NCI-H524 (cell line): ENCODE data around the gene INSYN1.
"Not testable (repeated sequence)": the region's sequence is repeated elsewhere in the genome, so short reads cannot be mapped to it uniquely, and the experiment has no call there.

Source experiments
- DNase-seq, 2 experiments: peaks; one replicate each; lab custom pipeline; 2025; lab: John Stamatoyannopoulos, UW

Gene INSYN1

GRCh38 chr15:73753250-73754130 lies at the start of gene INSYN1:
Gene INSYN1, minus strand, starts transcription at chr15:73753351. Its CDS starts 2,221 bp downstream, at chr15:73751130.
- peak in 1 of 2 experiments; percentile 35 for DNase-seq

DNA sequence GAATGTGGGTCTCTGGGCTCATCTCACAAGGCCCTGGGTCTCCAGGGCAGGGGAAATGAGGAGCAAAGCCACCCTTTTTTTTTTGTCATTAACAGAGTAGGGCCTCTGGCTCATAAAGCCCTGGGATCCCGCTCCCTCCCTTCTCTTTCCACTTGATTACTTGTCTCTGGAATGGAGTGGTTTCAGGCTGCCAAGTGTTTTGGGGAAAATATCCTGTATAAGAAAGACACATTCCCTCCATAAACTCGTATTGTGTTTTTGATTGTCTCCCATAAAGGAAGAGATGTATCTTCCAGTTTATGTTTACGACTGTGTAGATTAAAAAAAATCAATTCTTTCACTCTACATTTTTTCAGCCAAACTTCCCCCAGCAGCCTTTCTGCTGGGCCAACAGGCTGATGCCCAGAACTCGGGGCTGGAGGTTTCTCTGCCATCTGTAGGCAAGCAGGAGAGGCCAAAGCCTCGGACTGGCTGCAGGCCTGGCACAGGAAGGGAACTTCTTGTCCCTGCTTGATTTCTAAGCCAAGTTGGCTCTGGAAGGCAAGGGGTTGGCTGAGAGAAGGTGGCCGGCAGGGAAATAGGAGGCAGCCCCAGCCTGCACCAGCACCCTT lies 49.4 kb upstream of the INSYN1 start:
- DNase-seq, result no peak

GRCh38 chr15:73800662-73801345 lies 47.7 kb upstream of the INSYN1 start:
- DNase-seq, result peak; percentile 30 to 76

GRCh38 chr15:73799466-73799865 lies 46.3 kb upstream of the INSYN1 start:
- DNase-seq, result no peak

DNA sequence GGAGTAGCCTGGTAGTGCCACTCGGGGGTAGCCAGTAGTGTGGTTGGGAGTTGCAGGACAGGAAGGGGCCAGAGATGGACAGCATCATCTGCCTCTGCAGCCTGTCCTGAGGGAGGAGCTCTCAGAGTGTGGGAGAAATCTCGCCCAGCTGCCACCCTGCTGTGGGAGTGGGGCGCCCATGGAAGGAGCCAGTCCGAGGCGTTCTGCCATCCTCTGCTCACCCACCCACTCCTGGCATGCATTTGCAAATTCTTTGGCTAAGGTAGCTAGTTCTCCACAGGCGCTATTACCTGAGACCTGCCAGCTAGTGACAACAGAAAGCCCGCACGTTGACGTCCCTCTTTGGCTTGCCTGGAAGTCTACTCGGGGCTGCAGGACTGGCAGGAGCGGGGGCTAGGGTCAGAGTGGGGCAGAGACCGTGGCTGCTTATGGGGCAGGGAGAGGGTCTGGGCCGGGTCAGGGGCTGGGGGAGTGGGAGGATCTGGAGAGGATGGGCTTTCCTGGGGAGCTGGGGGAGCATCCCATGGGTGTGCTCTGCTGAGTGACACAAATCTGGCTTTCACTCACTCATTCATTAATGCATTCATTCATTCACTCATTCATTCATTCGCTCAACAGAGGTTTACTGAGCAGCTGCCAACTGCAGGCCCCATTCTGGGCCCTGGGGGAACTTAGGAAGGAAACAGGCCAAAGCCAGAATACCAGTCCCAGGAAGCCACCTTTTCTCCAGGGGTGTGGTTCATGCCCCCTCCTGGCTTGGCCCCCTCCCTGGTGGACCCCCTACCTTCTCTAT lies 44.4 kb upstream of the INSYN1 start:
- no peak for DNase-seq

GRCh38 chr15:73796331-73796831 lies 43.2 kb upstream of the INSYN1 start:
- DNase-seq, result no peak

GRCh38 chr15:73794443-73795133 lies 41.4 kb upstream of the INSYN1 start:
- peak in 1 of 2 experiments; percentile 9 for DNase-seq

DNA sequence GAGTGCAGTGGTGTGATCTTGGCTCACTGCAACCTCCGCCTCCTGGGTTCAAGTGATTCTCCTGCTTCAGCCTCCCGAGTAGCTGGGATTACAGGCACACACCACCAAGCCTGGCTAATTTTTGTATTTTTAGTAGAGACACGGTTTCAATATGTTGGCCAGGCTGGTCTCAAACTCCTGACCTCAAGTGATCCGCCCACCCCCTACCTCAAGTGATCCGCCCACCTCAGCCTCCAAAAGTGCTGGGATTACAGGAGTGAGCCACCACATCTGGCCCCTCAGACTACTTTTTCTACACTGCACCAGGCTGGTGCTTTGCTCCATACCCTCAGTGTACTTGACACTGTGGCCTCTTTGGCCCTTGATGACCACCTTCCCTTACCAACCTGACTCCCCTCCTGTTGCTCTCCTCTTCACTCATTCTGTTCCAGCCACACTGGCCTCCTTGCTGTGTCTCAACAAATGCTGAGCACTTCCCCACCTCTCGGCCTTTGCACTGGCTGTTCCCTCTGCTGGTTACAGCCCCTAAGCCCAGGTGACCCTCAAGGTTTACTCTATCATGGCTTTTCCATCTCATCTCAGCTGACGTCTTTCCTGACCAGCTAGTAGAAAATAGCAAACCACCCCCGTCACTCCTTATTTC lies 39.9 kb upstream of the INSYN1 start:
- not testable (repeated sequence) for DNase-seq

DNA sequence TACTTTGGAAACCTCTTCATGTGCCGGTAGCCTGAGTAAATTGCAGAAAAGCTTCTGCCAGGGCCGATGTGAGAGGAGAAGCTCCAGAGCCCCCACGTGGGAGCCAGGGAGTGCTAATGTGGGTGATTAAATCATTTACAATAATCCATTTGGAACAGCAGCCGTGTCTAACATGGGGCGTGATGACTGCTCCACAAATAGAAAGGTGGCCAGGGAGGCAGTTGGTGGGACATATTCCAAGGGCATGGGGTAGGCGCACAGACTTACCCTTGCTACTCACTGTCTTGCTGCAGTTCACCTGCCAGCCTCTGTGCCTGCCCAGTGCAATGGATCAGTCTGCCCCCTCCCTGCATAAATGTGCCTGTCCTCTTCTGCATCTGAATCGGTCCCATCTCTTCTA lies 39.3 kb upstream of the INSYN1 start:
- DNase-seq, result peak in 1 of 2 experiments; percentile 46

- no peak for DNase-seq
Observed at GRCh38 chr15:73789521-73790240, 36.5 kb upstream of the INSYN1 start.

DNA sequence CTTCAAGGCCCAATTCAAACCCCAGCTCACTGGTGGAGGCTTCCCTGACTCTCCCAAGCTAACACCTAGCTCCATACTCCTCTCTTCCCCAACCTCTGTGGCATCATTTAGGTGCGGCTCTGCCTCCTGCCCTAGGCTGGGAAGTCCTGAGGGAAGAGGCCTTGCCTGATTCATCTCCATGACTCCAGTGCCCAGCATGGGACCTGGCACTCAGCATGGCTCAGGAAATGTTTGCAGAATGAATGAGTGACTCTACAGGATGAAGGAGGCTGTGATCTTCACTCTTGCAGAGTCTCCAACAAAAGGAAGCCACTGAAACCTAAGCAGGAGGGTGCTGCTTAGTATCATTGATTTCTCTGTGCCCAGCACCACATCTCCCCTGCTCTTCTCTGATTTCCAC lies 34.5 kb upstream of the INSYN1 start:
- no peak for DNase-seq

DNA sequence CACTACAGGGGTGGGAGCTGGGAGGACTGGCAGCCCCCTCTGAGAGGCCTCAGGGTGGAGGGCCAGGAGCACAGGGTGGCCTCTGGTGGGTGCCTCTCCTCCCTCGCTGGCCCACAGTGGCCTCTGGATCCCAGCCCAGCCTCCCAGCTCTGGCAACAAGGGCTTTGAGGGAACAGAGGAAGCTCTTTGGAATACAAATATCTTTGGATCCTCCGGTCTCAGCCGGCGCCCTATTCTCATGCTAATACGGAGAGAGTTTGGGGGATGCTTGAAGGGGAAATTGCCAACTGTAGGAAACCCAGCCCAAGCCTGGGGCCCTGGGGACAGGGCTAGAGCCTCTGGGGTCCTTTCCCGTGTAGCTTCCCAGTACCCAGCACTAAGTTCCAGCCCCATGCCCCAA lies 33.4 kb upstream of the INSYN1 start:
- DNase-seq, result no peak

DNA sequence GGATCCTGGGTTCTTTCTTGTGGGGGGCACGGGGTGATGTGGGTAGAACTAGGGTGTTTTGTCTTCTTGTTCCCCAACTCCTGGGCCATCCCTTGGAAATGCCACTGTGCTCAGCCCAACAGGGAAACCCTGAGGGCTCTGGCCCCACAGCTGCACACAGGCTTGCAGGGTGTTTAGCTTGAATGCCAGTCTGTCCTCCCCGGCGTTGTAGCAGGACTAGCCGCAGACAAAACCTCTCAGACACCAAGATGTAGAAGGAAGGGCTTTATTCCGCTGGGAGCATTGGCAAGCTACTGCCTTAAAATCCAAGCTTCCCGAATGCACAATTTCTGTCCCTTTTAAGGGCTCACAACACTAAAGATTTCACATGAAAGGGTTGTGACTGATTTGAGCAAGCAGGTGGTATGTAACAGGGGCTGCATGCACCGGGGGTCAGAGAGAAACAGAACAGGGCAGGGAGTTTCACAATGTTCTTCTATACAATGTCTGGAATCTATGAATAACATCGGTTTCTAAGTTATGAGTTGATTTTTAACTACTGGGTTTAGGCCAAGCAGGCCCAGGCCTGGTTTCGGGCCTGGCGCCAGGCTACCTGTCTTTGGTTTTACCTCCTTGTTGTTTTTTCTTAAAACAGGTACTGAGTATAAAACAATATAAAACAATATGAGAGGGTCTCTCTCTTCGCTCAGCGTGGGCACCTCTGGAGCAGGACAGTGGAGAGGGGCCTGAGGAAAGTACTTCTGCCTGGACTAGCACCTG lies 32.3 kb upstream of the INSYN1 start:
- not testable (repeated sequence) for DNase-seq

DNA sequence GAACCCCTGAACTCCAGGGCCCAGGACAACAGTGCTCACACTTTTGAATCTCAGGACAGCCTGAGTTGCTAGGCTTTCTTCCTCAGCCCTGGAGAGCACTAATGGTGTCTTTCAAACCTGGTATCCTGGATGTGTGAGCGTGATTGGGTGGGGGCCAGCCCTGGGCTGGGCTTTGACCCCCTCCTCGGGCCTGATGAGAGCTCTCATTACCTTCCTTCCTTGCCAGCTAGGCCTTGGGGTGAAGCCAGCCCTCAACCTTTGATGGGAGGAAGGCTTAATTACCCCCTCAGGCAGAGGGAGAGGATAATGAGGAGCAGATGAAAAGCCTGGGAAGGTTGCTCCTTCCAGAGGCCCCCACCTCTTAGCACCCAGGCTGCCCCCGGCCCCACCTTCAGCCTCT lies 31.1 kb upstream of the INSYN1 start:
- DNase-seq, result no peak

- DNase-seq, result peak; percentile 90 to 94
Observed at GRCh38 chr15:73782344-73782959, 29.3 kb upstream of the INSYN1 start.

DNA sequence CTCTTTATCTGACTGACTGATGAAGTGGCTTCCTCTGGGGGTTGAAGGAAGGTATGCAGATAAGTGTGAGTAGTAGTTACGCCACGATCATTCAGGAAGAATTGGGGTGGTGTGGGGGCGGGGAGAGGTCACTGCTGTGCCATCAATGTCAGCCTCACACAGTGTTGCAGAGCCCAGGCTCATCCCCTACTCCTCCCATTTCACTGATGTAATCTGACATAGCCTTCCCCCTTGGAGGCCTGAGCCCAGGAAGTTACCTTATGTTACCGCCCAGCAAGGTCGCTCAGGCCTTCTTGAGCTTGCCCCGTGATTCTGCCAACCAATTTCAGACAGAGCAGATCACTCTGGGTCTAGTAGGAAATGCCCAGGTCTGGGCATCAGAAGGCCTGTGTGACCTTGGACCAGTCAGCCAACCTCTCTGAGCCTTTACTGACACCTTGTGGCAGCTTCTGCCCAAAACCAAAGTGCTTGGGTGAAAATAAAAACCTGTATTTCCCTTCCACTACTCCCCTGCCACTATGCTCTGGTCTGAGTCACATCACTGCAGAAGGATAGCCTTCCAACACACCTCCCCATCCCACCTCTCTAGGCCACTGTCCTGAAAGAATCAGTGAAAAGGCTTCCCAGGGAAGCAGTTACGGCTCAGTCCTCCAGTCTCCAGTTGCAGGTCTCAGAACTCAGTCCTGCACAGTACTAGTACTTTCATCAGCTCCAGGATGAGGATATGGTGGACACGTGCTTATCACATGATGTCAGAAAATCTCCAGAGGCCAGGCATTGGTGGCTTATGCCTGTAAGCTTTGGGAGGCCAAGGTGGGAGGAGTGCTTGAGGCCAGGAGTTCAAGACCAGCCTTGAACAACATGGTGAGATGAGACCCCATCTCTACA lies 28.1 kb upstream of the INSYN1 start:
- no peak for DNase-seq

DNA sequence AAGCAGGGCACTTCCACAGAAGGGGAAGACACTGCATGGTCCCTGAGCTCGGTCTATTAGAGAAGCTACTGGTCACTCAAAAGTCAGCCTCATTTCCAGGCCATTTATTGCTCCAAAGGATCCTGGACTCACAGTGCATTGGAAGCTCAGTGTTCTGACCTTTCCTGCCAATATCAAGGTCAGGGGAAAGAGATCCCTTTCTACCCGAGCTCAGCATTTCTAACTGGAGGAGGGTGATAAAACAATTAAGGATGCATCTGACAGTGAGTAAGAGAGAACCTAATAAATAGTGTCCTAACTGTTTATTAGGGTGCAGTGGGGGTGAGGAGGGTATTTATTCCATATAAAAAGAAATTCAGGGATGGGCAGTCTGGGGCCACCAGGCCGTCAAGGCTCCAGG lies 26.8 kb upstream of the INSYN1 start:
- DNase-seq, result no peak

DNA sequence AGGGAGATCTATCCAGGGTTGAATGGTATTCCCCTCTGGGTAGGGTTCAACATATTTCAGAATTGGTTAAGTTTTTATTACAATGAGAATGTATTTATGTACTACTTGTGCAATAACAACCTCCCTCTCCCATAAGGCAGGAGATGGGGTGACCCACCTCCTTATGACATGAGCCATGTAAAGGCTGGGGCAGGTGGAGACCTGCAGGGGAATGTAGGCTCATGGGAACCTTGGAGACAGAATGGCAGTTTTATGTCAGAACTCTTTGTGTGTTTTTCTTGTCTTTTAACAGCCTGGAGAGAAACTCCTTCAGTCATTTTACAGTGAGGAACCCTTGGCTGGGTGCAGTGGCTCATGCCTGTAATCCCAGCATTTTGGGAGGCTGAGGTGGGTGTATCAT lies 24.6 kb upstream of the INSYN1 start:
- no peak for DNase-seq
